WTC11 (cell line): Measurements from ENCODE around the gene UBE2V1.

Source experiments
- ATF1 ChIP-seq: sonication (generic); formaldehyde crosslinking; IDR thresholded peaks from 2 replicates; pipeline ENCODE4 v1.8.1; 2023; ENCODE audit warnings: mild to moderate bottlenecking, moderate library complexity, missing genetic modification reagents
- ATF3 ChIP-seq: sonication (generic); formaldehyde crosslinking; conservative IDR thresholded peaks from 2 replicates; pipeline ENCODE4 v1.8.1; 2022; ENCODE audit warnings: mild to moderate bottlenecking, missing genetic modification reagents
- CTCF ChIP-seq: fragments of 200-600 bp; IDR thresholded peaks from 2 replicates; pipeline ENCODE4 v1.8.0; 2022; ENCODE audit warnings: antibody characterized with exemption
- E2F1 ChIP-seq: sonication (generic); formaldehyde crosslinking; IDR thresholded peaks from 2 replicates; pipeline ENCODE4 v1.8.0; 2022; ENCODE audit warnings: mild to moderate bottlenecking, missing genetic modification reagents
- ESRRA ChIP-seq: sonication (generic); formaldehyde crosslinking; IDR thresholded peaks from 2 replicates; pipeline ENCODE4 v1.8.1; 2022; ENCODE audit warnings: mild to moderate bottlenecking, missing genetic modification reagents, borderline replicate concordance
- ETV6 ChIP-seq: sonication (generic); formaldehyde crosslinking; IDR thresholded peaks from 2 replicates; pipeline ENCODE4 v1.8.1; 2022; ENCODE audit warnings: mild to moderate bottlenecking, missing genetic modification reagents
- HMGXB4 ChIP-seq: sonication (generic); formaldehyde crosslinking; IDR thresholded peaks from 2 replicates; pipeline ENCODE4 v1.8.1; 2023; ENCODE audit warnings: mild to moderate bottlenecking, moderate library complexity, missing genetic modification reagents
- MAX ChIP-seq: sonication (generic); formaldehyde crosslinking; IDR thresholded peaks from 2 replicates; pipeline ENCODE4 v1.8.0; 2022; ENCODE audit warnings: mild to moderate bottlenecking, missing genetic modification reagents
- MXD4 ChIP-seq: fragments of 250-450 bp; sonication (Bioruptor Pico); IDR thresholded peaks from 2 replicates; pipeline ENCODE4 v1.8.0; 2021; ENCODE audit warnings: mild to moderate bottlenecking, moderate library complexity, borderline replicate concordance
- USF1 ChIP-seq: sonication (generic); formaldehyde crosslinking; IDR thresholded peaks from 2 replicates; pipeline ENCODE4 v1.8.0; 2022; ENCODE audit warnings: mild to moderate bottlenecking, missing genetic modification reagents
- ZSCAN18 ChIP-seq: fragments of 250-450 bp; sonication (Bioruptor Pico); IDR thresholded peaks from 2 replicates; pipeline ENCODE4 v2.1.2; 2022; ENCODE audit warnings: mild to moderate bottlenecking, moderate library complexity

- no peak for TF ChIP-seq CTCF
- no peak for TF ChIP-seq ESRRA (CRISPR knock-in tag)
- no peak for TF ChIP-seq MXD4 (CRISPR knock-in tag)
- no peak for TF ChIP-seq E2F1 (CRISPR knock-in tag)
- peak; percentile 71; the same call in 1 of the 2 replicates for TF ChIP-seq MAX (CRISPR knock-in tag)
- 0 out of 2 replicates have a peak, but pooled peaks have one; percentile 36 for TF ChIP-seq ETV6 (CRISPR knock-in tag)
- TF ChIP-seq ZSCAN18 (CRISPR knock-in tag) = no peak
- no peak for TF ChIP-seq ATF1 (CRISPR knock-in tag)
- no peak for TF ChIP-seq USF1 (CRISPR knock-in tag)
- TF ChIP-seq HMGXB4 (CRISPR knock-in tag) = no peak
- no peak for TF ChIP-seq ATF3 (CRISPR knock-in tag)
Observed at GRCh38 chr20:50115591-50116367, 2.8 kb upstream of the UBE2V1 start.
